RCC 7860 (cell line): Measurements from ENCODE around the gene RCOR1.
A peak's percentile ranks its signal among the peaks of the same experiment; 100 is the strongest.

Experiments used
- DNase-seq: peaks from one replicate; pipeline ENCODE4 v3.0.0-alpha.2; 2015; ENCODE audit warnings: low spot score
- FAIRE-seq: peaks from 2 replicates; lab custom pipeline; 2012; peaks lifted over from hg19 to GRCh38; lab: Jason Lieb, UNC

RCOR1 gene

GRCh38 chr14:102770147-102771123 lies 178.0 kb downstream of the RCOR1 start:
- FAIRE-seq: no peak
- no peak for DNase-seq

- DNase-seq (no peak), FAIRE-seq (no peak)
These were observed 178.7 kb downstream of the RCOR1 start for GRCh38 chr14:102771144-102771543.

- FAIRE-seq (no peak), DNase-seq (no peak)
These were observed 180.5 kb downstream of the RCOR1 start for GRCh38 chr14:102772781-102773570.

GRCh38 chr14:102774391-102775153 lies 182.1 kb downstream of the RCOR1 start:
- no peak for FAIRE-seq
- DNase-seq: peak; percentile 40

GRCh38 chr14:102775855-102776760 lies 183.7 kb downstream of the RCOR1 start:
- no peak for FAIRE-seq
- DNase-seq: peak; percentile 53

GRCh38 chr14:102776761-102777710 lies 184.6 kb downstream of the RCOR1 start, which contains the start of gene TRAF3:
TRAF3 (plus strand) TSS chr14:102777449; CDS start chr14:102870202, 92,753 bp downstream.
- no peak for FAIRE-seq
- DNase-seq: peak; percentile 48

- DNase-seq (no peak), FAIRE-seq (no peak)
These were observed 185.4 kb downstream of the RCOR1 start for GRCh38 chr14:102777711-102778337.

GRCh38 chr14:102778338-102779083 lies 186.1 kb downstream of the RCOR1 start:
- DNase-seq (no peak), FAIRE-seq (no peak)

- no peak for DNase-seq
These were observed 186.6 kb downstream of the RCOR1 start for GRCh38 chr14:102779084-102779462.

GRCh38 chr14:102779574-102780315 lies 187.3 kb downstream of the RCOR1 start:
- no peak for FAIRE-seq
- no peak for DNase-seq

More at GRCh38 chr14:102779084-102779462, 186.6 kb downstream of the RCOR1 start:
- FAIRE-seq: no peak
